Panc1 (cell line): ENCODE data around the gene SPRR3.

Source experiments
- SIN3A ChIP-seq: IDR thresholded peaks from 2 replicates; pipeline ENCODE4 v1.6.1; 2012; ENCODE audit warnings: low read depth, mild to moderate bottlenecking, low read length, moderate library complexity, borderline replicate concordance; ENCODE audit not compliant: insufficient read depth
- TF ChIP-seq, protein P1 (sequence below): fragments of 450-650 bp; IDR thresholded peaks from 2 replicates; pipeline ENCODE4 v1.5.1; 2017; ENCODE audit warnings: mild to moderate bottlenecking

DNA sequence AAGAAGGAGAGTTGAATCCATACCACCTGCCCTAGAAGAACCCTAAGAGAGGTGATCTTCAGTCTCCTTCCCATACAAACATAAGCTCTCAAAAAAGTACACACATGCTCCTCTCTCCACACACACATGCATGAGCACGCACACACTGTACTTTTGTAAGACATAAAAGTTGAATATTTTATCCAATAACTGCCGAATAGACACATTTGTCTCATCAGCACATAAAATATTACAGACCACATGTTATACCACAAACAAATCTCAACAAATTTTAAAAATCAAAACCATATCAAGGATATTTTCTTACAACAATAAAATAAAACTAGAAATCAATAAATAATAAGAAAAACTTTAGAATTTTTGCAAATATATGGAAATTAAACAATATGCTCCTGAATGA is 15.0 kb upstream of the SPRR3 start:
- TF ChIP-seq, protein P1, sequence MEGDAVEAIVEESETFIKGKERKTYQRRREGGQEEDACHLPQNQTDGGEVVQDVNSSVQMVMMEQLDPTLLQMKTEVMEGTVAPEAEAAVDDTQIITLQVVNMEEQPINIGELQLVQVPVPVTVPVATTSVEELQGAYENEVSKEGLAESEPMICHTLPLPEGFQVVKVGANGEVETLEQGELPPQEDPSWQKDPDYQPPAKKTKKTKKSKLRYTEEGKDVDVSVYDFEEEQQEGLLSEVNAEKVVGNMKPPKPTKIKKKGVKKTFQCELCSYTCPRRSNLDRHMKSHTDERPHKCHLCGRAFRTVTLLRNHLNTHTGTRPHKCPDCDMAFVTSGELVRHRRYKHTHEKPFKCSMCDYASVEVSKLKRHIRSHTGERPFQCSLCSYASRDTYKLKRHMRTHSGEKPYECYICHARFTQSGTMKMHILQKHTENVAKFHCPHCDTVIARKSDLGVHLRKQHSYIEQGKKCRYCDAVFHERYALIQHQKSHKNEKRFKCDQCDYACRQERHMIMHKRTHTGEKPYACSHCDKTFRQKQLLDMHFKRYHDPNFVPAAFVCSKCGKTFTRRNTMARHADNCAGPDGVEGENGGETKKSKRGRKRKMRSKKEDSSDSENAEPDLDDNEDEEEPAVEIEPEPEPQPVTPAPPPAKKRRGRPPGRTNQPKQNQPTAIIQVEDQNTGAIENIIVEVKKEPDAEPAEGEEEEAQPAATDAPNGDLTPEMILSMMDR: no peak
- no peak for TF ChIP-seq SIN3A
